Fibroblast of skin of left biceps (primary cell): ENCODE data around the gene NFAM1.
A peak's percentile ranks its signal among the peaks of the same experiment; 100 is the strongest.

Source experiments
- DNase-seq, 2 experiments: peaks; one replicate each; pipeline ENCODE4 v3.0.0-alpha.2; 2013; ENCODE audit warnings: low read depth in 2 of 2

The NFAM1 gene

DNA sequence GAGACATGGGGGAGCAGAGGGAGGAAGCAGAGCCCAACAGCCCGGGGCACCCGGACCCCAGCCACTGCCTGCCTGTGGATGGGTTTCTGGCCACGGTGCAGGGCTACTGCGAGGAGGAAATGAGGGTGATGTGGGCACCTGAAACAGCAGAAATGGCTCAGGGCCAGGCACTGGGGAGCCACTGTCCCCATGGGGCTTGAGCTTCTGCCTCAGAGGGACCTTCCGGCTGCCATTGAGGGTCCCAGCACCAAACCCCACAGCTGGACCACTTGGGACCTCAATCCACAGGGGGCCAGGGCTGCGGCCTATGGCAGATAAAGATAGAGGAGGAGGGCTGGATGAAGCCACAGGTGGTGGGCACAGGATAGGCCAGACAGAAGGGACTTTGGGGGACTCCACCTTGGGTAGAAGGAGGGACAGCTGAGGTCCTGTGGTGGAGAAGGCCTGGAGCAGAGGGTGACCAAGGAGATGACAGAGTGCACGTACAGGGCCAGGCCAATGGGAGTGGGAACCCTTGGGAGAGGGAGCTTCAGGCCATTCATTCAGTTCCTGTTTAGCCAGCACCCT lies 48.3 kb downstream of the NFAM1 start:
- no peak for DNase-seq

DNA sequence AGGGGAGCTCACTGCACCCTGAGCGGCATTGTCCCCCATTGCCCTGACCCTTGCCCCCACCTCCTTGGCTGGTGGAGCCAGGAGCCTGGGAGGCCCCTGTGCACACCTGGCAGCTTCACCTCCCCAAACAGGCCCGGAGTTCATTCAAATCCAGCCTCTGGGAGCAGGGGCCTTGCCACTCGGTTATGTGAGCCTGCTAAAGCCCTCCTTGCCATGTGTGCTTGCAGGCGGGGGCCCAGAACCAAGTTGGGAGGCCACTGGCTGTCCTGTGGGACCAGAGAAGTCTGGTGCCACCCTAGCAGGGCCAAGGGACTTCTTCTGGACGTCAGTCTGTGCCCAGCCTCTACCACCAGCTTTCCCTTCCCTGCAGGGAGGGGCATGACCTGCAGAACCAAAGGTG lies 48.9 kb downstream of the NFAM1 start:
- DNase-seq = no peak

DNA sequence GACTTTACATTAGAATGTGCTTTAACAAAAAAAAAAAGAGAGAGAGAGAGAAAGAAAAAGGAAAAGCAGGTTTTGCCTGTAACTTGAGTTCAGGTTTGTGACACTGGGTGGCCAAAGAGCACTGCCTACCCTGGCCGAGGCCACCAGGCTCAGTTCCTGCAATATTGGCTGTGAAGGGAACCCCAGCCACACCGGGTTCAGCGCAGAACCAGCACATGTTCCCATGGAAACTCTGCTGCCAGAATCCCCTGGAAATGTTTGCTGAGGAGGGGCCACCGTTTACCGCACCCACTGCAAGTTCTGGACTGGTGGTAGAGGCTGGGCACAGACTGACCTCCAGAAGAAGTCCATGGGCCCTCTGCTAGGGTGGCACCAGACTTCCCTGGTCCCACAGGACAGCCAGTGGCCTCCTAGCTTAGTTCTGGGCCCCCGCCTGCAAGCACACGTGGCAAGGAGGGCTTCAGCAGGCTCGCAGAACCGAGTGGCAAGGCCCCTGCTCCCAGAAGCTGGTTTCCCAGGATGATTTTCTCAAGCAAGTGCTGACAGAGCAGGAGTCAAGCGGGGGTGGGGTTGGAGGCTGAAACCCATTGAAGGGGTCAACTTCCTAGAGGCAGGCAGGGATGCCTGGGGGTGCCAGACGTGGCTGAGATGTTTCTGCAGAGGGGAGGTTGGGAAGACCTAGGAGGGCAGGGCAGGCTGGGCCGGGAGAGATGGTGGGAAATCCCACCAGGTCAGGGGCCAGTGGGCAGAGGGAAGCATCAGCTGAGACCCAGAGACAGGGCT lies 51.2 kb downstream of the NFAM1 start:
- DNase-seq = no peak

DNA sequence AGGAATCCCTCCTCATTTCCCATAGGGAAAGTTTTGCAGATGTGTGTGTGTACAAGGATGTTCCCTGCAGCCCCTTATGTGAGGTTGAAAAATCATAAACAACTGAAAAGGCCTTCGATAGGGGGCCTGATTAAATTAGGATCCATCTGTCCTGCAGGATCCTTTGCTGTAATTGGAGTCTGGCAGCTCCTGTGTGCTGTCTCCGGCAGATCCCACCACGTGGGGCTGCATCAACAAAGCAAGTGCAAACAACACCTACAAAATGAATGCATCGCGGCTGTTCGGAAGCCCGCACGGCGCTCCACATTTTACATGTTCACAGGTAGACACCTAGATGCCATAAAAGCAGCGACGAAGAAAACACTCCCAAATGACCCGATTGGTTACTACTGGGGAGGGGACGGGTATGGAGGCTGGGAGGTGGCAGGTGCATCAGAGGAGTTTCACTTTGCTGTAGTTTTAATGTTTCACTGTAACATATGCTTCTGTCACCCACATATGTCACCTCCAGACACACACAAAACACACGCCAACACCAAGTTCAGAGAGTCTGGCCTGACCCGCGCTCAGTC lies 52.2 kb downstream of the NFAM1 start:
- DNase-seq = no peak

DNA sequence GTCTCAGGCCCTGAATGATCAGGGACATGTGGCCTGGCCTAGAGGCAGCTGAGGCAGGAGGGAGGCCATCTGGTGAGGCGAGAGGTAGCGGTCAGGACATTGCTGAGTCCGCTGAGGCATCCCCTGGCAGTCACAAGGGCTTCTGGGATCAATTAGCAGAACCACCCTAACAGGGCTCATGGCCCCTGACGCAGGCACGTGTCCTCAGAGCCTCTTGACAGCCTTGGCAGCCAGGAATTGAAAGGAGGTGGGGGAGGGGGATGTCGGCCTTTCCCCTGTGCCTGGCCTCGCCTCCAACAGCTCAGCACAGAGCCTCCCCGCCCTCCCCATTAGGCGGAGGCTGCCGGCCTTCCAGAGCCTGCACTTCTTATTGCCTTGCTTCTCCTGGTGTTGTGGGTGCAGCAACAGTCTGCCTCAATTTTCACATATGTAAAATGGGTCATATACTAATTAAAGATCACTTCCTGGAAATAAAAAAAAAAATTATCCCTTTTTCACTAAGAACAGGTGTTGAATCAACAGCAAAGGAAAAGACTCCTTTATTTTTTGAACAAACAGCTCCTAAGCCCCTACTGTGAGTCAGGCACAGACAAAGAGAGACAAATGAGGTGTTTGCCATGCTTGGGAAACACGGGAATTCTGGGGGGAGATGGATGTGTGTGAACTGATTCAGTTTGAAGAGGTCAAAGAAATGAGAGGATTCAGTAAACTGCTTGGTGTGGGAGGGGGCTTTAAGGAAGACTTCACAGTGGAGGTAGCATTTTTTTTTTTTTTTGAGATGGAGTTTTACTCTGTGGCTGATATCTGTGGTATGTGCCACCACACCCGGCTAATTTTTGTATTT lies 55.3 kb downstream of the NFAM1 start:
- DNase-seq = peak in 1 of 2 experiments; percentile 21

DNA sequence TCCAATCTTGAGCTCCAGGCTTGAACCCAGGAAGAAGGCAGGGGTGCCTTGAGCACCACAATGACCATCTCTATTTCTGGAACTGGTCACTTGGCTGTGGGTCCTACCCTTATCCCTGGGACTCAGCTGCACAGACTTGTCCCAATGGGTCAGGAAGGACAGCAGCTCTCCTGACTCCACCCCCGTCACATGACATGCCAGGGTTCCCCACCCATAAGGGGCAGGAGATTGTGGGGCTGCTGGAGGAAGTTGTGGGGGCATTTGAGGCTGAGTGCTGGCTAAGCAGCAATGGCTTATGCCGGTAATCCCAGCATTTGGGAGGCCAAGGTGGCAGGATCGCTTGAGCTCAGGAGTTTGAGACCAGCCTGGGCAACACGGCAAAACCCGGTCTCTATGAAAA lies 56.2 kb downstream of the NFAM1 start:
- no peak for DNase-seq

DNA sequence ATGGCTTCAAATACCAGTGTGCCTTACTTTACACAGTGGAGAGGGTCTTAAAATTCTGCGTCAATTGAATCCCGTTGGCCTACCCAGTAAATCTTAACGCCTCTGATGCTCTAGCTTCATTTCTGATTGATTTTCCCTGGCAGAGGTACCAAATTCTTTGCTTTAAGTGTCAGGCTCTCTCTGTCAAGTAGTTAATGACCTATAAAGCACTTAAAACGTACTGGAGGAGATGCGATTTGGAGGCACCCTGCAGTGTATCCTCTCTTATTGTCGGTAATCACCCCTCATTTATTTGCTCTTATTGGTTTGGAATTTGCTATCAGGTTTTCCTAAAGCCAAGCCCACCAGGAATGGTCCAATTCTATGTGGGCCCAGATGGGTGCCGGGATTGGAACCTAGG lies 59.2 kb downstream of the NFAM1 start:
- no peak for DNase-seq

DNA sequence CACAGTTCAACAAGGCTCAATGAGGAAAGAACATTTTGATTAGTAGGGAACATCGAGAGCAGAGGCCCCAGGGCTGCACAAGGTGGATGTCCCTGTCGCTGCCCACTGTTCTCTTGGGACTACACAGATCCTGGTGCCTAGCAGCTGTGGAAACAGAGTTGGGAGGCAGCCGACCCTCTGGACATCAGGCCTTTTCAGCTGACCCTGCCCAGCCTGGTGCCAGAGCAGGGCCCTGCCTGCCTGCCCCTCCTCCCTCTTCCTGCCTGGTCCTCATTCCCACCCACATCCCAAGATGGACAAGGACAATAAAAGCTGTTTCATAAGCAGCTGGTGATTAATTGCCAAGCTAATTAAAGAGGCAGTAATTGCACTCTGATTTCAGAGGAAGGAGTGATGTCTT lies 60.7 kb downstream of the NFAM1 start:
- DNase-seq = no peak

DNA sequence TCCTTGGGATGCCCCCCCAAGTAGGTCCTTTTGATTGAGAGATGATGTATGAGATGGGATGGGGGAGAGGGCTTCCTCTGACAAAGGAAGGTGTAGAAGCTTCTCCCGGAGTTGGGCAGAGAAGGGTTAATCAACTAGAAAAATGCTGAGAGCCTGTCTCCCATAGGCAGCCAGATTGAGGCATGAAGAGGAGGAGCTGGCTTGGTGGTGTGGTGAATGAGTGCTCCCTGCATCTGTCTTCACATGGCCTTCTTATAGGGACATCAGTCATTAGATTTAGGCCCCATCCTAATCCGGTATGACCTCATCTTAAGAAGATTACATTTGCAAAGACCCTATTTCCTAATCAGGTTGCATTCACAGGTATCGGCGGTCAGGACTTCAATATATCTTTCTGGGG lies 61.1 kb downstream of the NFAM1 start:
- DNase-seq = no peak

DNA sequence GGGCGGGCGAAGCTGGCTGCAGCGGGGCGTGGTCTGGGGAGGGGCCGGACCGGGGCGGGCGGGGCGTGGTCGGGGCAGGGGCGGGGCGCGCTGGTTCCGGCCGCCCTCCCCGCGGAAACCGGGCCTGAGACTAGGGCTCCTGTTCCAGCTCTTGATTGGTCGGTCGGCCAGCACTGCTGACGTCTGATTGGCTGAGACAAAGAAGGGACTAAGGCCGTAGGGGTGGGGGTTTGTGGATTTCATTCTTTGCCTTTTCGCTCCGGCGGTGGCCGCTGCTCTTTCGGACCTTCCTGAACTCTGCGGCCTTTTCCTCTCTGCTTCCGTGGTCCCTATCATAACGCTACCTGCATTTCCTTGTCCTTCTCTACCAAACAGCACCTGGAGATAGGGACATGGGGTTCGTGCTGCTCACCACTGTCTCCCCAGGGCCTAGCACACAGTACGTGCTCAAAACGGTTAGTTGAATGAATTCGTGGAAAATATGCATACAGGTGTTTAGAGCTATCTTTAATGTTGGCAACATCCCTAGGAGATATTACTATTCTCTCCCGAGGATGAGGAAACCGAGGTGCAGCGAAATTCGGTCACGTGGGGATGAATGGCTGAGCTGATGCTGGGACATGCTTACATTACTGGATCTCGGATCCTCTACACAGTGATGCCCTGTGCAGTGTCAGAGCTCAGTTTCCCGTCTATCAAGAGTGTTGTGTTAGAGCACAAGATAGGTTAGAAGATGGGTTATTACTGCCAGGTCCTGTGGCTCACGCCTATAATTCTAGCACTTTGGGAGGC lies 62.8 kb downstream of the NFAM1 start:
- DNase-seq = peak in 1 of 2 experiments; percentile 70

DNA sequence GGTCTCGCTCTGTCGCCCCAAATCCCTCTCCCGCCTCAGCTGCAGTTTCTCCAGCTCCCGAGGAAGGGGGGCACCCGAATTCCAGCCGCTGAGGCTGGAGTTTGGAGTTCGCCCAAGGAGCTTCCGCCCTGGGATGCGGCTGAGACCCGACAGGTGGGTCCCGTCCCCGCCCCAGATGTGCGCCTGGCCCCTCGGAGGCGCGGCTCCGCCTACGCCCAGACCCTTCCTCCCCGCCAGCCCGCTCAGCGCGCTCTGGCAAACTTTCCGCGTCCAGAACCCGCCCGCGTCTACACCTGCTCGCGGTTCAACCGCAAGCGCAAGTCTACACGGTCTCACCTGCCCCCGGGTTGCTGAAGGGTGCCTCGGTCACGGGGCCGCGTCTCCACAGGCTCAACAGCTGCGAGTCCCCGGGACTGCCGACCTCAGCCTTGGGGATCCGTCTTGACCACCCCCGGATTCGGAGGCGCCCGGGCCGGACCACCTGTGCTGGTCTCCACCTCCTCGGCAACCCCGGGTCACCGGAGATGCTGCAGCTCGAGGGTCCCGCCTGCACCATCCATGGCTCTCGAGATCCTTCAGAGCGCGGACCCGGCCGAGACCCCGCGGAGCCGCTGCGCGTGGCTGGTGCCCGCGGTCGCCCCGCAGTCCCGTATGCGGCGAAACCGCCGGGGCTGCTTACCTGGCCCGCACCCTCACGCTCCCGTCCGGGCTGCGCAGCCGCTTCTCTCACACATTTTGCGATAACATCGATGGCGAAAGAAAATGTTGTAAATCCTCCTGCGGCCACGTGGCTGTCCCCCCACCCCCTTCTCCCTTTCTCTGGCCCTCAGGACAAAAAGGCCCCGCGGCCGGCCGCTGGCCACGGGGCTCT lies 63.6 kb downstream of the NFAM1 start:
- DNase-seq = no peak

DNA sequence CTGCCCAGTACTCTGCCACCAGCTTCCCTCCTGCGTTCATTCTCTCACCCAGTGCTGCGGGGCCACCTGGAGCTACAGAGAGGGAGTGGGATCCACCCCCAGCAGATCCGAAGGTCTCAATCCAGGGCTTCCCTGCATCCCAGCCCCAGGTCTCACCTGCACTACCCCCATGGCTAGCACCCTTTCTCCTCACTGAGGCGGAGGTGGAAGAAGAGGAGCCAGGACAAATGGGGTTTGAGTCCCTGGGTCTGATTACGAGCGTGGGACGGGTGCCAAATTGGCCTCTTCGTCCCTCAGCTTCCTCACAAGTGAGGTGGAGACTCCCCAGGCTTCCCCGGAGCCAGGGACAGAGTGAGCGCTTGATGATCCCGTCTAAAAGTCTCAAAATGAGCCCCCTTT lies 64.2 kb downstream of the NFAM1 start:
- no peak for DNase-seq

DNA sequence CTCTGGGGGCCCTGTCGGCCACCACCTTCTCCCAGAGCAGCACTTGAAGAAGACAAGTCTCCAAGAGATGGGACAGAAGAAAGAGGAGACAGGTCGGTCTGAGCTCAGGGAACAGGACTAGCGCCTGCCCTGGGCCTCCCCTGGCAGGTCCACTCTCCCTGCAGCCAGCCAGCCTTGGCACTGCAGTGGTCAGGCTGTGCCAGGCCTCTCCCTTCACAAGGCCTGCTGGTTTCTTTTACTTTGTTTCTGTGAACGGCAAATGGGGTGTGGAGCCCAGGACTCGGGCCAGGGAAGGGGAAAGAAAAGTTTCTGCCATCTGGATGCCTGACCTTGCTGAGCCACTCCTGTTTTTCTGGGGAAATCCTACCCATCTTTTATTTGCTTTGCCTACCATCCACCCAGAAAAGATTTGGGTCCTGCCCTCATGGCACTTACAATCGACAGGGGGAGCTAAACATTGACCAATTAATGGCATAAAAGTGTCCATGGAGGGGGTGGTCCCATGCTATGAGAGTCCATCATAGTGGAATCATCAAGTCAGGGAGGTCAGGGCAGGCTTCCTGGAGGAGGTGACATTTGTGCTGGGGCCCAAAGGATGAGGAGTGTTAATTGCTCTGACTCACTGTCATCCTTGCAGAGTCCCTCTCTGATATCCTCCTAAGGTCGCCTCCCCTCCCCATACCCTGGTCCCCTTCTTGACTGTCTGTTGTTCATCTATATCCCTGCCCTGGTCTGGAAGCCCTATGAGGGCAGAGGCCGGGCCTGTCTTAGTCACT lies 65.2 kb downstream of the NFAM1 start:
- DNase-seq = no peak

DNA sequence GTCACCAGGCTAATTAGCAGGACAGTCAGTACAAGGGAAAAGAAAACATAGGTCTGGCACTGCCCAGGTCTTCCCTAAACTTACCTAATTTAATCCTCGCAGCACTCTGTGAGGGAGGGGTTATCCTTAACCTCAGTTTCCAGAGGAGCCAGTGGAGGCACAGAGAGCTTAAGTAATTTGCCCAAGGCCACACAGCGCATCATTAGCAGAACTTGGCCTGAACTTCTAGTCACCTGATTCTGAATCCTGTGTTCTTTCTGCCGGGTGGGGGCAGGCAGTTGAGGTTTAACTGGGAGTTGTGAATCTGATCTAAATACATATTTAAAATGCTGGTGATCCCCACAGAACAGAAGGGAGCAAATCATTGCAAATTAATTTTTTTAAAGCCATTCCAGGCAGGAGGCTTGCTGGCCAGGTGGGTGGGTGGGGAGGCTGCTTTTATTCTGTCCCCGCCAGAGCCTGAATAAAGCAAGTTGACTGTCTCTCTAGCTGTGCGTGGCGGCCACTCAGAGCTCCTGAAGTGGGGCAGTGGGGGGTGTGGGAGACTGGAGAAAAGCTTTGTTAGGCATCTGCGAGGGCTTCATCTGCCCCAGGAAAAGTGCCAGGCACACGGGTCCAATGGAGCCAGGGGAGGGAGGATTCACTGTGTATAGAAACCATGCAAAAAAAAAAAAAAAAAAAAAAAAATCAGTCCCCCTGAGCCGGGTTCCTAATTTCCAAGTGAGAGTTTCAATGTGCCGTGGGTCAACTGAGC lies 66.1 kb downstream of the NFAM1 start:
- DNase-seq = no peak

DNA sequence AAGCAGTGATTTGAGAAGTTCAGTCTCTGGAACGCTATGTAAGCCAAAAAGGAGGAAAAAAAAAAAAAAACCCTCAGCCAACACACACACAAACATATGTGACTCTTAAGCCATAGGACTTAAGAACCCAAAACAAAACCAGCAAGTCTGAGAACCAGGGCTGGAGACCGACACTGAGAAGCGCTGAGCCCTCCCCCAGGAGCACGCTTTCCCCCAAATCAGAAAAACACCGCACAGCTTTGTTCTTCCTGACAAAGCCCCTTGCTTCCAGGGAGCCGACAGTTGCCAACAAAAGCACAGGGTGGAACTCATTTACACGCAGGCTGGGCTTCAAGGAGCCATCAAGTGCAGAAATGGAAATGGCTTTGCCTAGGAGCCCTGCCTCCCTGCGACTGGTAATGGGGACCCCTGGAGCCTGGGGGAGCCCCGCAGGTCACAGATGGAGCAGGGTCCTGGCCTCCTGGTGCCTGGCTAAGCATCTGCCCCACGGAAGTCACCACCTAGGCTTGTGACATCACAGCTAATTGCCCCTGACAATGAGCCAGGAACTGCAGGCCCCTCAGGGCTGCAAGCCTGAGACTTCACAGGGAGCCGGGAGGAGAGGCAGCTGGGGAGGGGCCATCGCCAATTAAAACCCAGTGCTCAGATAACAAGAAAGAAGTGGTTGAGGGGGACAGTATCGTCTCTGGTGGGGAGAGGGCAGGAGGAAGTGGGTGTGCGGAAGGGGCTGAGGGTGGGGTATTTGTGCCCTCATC lies 66.9 kb downstream of the NFAM1 start:
- no peak for DNase-seq

DNA sequence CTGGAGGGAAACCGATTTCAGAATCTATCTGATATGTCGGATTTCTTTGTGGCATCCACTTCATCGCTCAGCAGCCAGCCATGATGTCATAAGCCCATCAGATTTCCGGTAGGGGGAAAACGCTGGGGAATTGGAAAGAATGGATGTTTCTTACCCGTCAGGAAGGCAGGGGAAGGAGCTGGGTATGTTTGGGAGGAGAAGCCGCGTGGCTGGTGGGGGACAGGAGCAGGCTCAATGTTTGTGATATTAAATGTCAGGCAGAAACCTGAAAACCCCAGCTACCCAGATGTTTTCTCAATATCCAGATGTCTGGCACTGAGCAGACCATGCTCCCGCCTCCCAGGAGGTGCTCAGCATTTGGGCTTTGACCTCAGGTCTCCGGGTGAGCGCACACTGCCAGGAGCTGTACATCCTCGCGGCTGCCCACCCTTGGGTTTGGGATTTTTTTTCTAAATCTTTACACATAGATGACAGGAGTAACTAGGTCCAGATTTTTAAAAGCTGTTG lies 67.5 kb downstream of the NFAM1 start:
- DNase-seq = no peak

DNA sequence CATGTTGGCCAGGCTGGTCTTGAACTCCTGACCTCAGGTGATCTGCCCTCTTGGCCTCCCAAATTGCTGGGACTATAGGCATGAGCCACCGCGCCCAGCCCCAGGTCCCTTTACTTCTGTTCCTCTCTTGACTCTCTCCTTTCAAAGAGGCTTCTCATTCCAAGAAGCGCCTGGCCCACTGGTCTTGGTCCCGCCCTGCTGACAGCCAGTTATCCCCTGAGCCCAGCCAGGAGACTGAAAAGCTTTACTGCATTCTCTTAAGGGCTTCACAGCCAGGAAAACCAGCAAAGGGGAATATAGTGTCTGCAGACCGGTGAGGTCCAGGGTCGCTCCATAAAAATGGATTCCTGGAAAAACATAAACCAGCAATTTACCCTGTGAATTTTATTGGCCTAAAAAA lies 68.3 kb downstream of the NFAM1 start:
- DNase-seq = no peak

DNA sequence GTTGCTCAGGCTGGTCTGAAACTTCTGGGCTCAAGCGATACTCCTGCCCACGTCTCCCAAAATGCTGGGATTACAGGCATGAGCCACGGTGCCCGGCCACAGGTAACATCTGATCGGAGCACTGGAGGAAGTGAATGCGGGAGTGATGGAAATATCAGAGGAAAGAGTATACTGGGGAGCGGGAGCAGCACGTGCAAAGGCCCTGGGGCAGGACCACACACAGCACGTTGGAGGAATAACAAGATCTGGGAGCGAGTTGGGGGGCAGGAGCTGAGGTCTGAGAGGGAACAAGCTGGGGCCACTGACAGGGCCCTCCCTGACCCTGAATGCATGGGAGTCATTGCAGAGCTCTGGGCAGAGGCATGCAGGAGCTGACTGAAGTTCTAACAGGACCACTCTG lies 70.7 kb downstream of the NFAM1 start:
- DNase-seq = no peak
